Midbrain (tissue), 1 donor: ENCODE data around the gene DEGS1.
"Not testable (repeated sequence)": the region's sequence is repeated elsewhere in the genome, so short reads cannot be mapped to it uniquely, and the experiment has no call there.

ENCODE experiments used
- DNase-seq: peaks from one replicate; lab custom pipeline; 2025; lab: John Stamatoyannopoulos, UW

The DEGS1 gene

DNA sequence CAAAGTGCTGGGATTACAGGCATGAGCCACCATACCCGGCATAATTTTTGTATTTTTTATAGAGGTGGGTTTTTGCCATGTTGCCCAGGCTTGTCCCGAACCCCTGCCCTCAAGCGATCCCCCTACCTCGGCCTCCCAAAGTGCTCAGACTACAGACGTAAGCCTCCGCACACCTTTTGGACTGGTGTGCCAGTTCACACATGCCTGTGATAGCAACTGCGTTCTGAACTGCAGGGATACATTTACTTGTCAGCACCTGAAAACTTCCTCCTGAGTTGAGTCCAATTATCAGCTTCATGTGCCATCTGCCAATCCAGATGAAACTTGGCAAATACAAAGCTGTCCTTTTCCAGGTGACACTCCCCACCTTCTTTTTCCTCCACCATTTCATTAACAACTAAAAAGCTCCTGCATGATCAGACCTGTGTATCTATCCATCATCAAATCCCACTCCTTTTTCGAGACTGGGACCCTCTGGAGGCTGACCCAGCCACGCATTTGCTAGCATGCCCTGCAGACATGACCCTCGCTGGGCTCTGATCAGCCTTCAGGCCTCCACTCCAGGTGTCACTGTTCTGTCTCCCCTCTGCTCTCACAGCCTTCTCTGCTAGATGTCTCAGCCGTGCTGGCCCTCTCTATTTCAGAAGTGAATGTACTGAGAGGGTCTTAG is 2.1 kb upstream of the DEGS1 start:
- no peak for DNase-seq

DNA sequence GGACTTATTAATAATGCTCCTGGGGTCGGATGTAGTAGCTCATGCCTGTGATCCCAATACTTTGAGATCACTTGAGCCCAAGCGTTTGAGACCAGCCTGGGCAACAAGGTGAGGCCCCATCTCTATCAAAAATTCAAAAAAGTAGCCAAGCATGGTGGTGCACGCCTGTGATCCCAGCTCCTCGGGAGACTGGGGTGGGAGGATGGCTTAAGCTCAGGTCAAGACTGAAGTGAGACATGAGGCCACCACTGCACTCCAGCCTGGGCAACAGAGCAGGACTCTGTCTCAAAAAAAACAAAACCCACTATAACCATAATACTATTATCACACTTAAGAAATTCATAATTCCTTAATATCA is 1.6 kb upstream of the DEGS1 start:
- DNase-seq, result no peak

DNA sequence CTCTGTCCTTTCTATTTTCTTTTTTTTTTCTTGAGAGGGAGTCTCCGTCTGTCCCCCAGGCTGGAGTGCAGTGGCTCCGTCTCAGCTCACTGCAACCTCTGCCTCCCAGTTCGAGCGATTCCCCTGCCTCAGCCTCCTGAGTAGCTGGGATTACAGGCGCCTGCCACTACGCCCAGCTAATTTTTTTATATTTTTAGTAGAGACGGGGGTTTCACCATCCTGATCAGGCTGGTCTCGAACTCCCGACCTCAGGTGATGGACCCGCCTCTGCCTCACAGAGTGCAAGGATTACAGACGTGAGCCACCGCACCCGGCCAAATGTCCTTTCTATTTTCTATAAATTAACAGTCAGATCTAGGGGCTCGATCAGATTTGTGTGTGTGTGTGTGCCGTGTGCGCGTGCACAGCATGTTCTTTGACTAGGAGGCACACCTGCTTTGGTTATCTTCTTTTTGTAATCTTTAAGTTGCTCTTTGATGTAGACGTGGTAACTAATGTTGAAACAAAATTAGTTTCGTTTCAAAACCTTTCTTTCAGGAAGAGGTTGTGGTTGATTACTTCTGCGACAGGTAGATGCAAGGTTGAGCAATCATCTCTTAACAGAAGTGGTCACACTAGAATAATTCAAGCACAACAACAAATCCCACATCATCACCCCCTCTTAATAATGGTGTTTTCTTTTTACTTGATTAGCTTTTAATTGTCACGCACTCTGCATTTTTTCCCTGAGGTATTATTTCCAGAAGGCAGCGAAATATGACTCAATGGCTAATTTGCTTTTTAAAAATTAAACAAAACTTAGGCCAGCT is 779 bp upstream of the DEGS1 start:
- no peak for DNase-seq

DNA sequence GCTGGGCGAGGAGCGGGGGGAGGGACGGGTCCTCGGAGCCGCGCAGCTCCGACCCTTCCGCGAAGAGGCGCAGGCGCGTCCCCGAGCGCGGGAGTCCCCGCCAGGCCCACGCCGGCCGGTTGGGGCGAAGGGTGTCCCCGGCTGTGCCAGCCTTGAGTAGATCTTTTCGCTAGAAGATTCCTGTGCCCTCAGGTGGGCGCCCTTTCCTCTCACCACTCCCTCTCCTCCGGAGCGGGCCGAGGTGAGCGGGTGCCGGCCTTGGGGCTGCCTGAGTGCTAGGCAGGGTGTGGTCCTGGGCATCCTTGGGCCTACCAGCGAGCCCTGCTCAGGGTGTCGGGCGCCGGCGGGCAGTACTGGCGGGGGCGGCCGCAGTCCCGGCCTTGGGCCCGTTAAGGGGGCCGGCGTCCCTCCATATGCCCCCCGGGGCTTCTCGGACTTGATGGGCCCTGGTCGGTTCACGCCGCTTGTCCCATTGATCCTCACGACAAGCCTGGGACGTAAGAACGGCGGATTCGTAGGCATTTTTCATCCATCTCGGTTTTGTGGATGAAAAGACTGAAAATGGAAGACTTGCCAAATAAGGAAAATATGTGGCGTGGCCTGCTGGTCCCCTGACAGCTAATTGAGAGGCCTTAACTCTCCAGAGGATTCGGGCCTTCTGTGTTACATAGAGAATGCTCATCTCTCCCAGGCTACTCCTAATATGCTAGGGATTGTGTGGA is 712 bp downstream of the DEGS1 start:
- peak; percentile 69 for DNase-seq

DNA sequence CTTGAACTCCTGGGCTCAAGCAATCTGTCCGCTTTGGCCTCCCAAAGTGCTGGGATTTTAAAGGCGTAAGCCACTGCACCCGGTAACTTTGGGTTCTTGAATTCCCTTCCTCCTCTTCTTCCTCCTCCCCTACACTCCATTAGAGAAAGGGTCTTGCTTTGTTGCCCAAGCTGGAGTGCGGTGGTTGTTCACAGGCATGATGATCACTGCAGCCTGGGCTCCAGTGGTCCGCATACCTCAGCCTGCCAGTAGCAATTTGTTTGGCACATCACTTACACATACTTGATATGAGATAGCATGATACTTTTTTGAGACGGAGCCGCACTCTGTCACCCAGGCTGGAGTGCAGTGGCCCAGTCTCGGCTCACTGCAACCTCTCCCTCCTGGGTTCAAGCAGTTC is 2.2 kb downstream of the DEGS1 start:
- DNase-seq, result no peak

DNA sequence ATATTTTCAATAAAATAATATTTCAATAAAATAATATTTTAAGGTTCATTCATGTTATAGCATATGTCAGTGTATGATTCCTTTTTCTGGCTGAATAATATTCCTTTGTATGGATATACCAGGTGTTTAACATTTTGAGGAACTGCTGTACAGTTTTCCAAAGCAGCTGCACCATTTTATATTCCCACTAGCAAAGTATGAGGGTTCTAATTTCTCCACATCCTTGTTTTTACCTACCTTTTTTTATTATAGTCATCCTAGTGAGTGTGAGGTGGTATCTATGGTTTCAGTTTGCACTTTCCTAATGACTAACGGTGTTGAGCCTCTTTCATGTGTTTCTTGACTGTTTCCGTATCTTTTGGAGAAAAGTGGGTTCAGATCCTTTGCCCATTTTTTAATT is 5.2 kb downstream of the DEGS1 start:
- DNase-seq, result no peak

DNA sequence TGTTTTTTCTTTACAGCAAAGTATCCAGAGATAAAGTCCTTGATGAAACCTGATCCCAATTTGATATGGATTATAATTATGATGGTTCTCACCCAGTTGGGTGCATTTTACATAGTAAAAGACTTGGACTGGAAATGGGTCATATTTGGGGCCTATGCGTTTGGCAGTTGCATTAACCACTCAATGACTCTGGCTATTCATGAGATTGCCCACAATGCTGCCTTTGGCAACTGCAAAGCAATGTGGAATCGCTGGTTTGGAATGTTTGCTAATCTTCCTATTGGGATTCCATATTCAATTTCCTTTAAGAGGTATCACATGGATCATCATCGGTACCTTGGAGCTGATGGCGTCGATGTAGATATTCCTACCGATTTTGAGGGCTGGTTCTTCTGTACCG is 6.5 kb downstream of the DEGS1 start:
- DNase-seq, result no peak

DNA sequence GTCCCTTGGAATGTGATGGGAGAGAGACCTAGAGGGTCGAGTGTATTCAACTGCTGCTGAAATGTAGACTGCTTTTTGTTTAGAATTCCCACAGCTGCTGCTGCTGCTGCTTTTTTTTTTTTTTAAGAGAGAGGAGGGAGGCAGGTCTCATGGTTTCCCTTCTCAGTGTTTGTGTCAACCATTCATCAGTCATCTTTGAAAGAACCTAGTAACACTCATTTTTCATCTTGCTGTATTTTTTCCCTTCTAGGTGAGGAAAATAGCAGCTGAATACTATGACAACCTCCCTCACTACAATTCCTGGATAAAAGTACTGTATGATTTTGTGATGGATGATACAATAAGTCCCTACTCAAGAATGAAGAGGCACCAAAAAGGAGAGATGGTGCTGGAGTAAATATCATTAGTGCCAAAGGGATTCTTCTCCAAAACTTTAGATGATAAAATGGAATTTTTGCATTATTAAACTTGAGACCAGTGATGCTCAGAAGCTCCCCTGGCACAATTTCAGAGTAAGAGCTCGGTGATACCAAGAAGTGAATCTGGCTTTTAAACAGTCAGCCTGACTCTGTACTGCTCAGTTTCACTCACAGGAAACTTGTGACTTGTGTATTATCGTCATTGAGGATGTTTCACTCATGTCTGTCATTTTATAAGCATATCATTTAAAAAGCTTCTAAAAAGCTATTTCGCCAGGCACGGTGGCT is 9.2 kb downstream of the DEGS1 start:
- DNase-seq, result no peak

DNA sequence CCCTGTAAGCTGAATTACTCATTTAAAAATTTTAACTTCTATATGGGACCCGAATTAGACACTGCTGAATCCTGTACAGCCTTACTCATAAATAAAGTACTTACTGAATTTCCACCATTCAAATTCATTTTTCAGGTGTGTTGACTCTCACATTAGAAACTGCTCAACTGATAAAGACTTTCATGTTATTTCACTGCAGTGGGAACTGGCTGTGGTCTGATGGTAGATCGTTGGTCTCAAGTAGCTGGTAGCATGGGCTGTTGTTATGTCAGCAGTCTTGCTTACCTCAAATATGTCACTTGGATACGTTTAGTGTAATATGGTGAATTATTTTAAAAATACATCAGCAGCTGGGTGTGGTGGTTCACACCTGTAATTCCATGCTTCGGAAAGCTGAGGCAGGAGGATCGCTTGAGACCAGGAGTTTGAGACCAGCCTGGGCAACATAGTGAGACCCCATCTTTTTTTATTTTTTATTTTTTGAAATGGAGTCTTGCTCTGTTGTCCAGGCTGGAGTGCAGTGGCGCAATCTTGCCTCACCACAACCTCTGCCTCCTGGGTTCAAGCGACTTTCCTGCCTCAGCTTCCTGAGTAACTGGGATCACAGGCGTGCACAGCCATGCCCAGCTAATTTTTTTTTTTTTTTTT is 10.4 kb downstream of the DEGS1 start:
- no peak for DNase-seq

DNA sequence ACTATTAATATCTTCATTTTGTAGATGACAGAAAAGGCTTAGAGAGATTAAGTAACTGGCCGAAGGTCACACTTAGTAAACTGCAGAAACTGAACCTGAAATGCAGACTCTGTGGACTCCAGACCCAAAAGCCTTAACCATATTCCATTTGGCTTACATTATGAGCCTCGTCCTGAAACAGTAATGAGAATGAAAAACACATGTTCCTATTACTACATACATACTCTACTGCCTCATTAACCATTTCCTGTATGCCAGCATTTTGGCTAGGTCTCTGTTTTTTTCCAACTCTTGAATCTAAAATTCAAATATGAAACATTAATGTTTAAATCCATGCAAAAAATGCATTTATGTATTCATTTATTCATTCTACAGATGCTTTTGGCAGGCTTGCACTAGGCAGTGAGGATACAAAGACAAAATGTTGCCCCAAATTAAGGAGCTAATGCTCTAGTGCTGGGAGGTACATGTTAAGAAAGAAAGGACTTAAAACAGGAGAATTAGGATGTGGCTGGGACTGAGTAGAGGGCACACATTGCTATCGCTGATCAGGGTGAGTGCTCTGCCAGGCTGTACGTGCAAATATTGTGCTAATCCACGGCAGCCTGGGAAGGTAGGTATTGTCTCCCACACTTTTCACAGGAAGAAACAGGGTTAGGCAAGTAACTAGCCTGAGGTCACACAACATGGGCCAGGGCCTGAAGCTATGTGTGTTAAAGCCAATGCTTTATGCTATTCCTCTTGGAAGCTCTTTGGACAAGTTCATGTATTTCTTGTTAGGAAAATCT is 14.0 kb downstream of the DEGS1 start:
- no peak for DNase-seq

DNA sequence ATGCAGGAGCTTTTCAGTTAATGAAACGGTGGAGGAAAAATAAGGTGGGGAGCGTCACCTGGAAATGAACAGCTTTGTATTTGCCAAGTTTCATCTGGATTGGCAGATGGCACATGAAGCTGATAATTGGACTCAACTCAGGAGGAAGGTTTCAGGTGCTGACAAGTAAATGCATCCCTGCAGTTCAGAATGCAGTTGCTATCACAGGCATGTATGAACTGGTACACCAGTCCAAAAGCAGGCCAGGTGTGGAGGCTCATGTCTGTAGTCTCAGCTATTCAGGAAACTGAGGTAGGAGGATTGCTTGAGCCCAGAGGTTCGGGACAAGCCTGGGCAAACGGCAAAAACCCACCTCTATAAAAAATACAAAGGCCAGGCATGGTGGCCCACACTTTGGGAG is 15.5 kb downstream of the DEGS1 start:
- DNase-seq, result no peak

DNA sequence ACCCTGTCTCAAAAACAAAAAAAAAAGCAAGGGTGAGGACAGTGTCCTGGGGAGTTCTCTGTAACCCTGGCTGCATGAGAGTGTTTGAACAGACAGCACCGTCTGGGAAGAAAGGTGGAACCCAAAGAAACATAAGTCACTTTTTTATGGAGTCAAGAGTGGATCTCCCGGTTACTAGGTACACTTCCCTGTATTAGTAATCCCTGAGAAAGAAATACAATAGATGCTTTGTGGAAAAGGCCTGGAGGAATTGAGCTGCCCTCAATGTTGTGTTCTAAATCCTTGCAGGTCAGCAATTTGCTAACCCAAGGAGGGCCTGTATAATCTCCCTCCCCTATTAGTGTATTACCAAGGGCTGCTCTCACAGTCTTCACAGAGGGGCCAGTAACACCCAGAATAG is 16.6 kb downstream of the DEGS1 start:
- DNase-seq, result no peak

DNA sequence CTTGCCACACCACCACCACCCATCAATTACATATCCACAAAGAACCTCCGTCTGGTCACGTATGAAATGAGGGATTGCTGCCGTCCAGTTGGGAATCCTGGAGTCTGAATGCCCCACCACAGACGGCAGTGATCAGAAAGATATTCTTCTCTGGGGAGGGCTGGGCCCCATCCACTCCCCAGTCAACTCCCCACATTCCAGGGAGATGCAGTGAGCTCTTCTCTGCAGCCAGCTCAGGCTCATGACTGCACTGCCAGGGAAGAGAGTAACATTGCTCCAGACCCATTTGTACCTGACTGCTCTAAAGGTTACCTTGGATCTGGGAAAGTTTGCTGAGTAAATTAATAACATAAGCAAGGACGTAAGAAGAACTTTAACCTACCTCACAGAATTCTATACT is 18.3 kb downstream of the DEGS1 start:
- no peak for DNase-seq

DNA sequence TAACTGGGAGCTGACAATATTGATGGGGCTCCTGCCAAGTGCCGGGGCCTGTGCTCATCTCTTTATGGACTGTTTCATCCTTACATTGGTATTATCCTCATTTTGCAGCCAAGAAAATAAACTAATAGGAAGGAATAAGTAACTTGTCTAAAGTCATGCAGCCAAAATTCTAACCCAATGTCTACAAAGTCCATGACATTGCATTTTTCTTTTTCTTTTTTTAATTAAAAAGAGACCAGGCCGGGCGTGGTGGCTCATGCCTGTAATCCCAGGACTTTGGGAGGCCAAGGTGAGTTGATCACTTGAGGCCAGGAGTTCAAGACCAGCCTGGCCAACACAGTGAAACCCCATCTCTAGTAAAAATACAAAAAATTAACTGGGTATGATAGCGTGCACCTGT is 18.8 kb downstream of the DEGS1 start:
- DNase-seq, result no peak

DNA sequence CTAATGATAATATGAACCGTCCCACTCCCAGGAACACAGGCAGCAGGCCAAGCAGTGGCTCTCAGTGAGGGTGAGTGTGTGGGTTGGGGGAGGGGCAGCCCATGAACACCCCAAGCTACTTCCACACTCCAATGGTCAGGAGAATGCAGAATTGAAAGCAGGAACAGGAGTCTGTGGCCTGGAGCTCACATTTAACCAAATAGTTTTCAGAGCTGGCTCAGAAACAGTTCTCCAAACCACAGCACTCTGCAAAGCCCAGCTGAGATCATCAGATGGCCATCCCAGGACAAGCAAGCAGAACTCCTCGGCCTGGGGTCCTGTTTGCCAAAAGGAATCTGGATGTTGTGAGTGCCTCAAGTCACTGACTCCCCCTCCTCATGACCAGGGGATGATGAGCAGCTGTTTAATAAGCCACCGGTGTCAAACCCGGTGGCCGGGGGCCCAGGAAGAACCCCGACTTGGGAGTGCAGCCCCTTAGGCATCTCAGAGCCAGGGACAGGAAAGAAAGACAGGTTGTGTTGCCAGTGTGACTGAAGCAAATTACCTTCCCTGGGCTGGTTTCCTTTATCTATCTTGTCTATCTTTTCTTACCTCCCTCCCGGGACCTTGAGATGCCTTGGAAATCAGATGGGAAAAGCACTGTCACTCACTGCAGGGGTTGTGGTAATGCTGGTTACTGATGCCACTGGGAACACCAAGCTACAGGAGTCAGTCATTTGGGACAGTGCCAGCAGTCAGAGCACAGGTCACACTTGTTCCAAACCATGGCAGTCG is 20.4 kb downstream of the DEGS1 start:
- peak; percentile 39 for DNase-seq

DNA sequence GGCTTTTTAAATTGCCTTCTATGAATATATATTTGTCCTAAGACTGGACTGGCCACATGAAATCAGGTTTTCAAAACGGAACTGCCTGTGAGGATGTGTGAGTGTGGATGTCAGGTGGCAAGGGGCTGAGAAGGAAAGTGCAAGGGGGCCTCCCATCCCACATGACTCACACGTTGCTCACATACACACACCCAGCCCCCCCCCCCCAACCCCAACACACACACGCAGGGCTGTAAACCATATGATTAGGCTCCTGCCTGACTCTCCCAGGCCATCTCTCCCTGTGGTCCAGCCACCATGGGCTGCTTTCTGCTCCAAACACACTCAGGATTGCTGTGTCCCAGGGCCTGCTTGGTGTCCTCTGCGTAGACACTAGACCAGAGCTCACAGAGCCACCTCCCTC is 22.4 kb downstream of the DEGS1 start:
- peak; percentile 3 for DNase-seq

DNA sequence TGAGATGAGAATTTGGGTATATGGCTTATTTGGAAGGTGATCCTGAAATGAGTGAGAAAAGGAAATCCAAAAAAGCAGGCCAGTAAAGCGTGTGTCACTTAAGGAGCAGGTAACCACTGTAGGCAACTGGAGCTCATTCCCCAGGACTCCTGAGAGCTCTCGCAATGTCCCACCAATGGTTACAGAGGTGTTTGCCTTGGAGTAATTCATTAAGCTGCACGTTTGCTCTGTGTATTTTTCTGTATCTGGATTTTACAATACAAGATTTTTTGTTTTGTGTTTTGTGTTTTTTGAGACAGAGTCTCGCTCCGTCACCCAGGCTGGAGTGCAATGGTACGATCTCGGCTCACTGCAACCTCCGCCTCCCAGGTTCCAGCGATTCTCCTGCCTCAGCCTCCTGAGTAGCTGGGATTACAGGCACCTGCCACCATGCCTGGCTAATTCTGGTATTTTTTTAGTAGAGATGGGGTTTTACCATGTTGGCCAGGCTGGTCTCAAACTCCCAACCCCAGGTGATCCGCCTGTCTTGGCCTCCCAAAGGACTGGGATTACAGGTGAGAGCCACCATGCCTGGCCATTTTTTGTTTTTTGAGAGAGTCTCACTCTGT is 23.0 kb downstream of the DEGS1 start:
- not testable (repeated sequence) for DNase-seq

DNA sequence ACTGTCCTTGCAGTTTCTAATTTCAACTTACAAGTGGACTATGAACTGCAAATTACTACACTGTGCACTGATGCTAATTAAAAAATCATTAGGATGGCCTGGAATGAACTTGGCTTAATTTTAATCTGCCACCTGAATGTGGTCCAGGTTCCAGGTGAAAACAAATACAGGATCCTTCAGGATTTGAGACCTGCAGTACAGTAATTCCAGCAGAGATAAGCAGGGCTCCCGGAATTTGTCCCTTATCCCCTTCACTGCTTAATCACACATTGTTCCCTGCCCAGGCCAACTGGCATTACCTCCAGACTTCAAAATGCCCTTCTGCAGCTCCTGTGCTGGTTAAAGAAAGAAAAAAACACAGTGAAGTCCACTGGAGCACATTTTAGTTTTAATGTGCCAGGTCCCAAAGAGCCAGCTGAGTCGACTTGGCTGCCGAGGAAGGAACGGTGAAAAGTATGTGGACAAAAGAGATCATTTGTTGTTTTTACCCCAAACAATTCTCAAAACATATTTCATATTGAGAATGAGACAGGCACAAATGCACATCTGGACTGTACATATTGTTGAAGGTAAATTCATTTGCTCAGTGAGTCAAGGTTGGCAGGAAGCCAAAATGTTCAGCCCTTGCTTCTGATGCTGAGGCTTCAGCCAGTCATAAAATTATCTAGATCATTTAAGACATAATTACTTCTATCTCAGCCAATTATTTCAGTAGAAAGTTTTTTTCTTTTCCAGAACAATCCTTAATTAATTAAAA is 28.3 kb downstream of the DEGS1 start:
- peak; percentile 15 for DNase-seq

DNA sequence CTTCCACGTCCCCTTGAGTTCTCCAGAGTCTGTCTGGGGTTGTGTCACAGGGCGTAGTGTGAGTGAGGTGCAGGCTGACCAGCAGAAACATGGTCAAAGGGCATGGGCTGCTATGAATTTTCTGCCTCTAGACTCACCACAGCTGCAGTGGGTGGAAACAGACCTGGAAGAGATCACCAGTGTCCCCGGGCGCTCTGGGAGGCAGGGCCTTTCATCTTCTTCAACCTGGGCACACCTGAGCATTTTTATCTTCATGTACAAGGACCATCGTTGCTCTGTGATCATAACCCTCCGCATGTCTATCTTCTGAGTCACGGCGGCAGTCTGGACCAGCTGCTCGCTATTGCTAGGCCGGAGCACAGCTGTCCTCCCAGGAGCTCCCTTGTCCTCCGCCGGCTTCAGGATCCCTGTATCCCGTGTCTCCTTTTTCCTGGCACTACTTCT is 29.6 kb downstream of the DEGS1 start:
- no peak for DNase-seq
